A673 (cell line): ENCODE measurements around the gene BMPR1A. TPM values are rescaled to one million over a fixed set of nuclear protein-coding genes. Genes with fewer than 3 reads are reported as not detected.

Experiments used
- BruUV-seq: library from RNA; stranded (reverse); fragments of 400-500 nt; replicated peaks from 2 replicates; lab custom pipeline; 2021; lab: Mats Ljungman, UMichigan
- CTCF ChIA-PET: fragments of 300-600 bp; sonication (Branson Sonifier 250); formaldehyde crosslinking; loops from one replicate; lab custom pipeline; 2022; ENCODE audit warnings: antibody characterized with exemption; lab: Charles Lee
- POLR2A ChIA-PET: fragments of 300-600 bp; sonication (Branson Sonifier 250); formaldehyde crosslinking; loops from one replicate; lab custom pipeline; 2022; ENCODE audit warnings: antibody characterized with exemption; ENCODE audit not compliant: low non-redundant PET; lab: Charles Lee
- DNase-seq: peaks from one replicate; pipeline ENCODE4 v3.0.0-alpha.2; 2015; ENCODE audit warnings: low spot score
- H3K27ac ChIP-seq: fragments of 200-600 bp; sonication (generic); 2 replicates; pipeline ENCODE4 v1.5.1; 2016; ENCODE audit warnings: mixed run types, low read depth, mild to moderate bottlenecking, mixed read lengths, antibody characterized with exemption, low read length; ENCODE audit not compliant: poor library complexity, severe bottlenecking
- H3K27me3 ChIP-seq: fragments of 200-600 bp; sonication (generic); replicated peaks from 2 replicates; pipeline ENCODE4 v1.6.1; 2017; ENCODE audit warnings: mixed run types, low read depth, mild to moderate bottlenecking, mixed read lengths, antibody characterized with exemption, low read length; ENCODE audit not compliant: insufficient read depth, poor library complexity
- H3K36me3 ChIP-seq: fragments of 200-600 bp; sonication (generic); 2 replicates; pipeline ENCODE4 v1.6.1; 2016; ENCODE audit warnings: mixed run types, mild to moderate bottlenecking, mixed read lengths, antibody characterized with exemption, low read length; ENCODE audit not compliant: insufficient read depth, poor library complexity, severe bottlenecking
- H3K4me1 ChIP-seq: fragments of 200-600 bp; sonication (generic); 2 replicates; pipeline ENCODE4 v1.6.1; 2017; ENCODE audit warnings: mixed run types, mild to moderate bottlenecking, mixed read lengths, antibody characterized with exemption, low read length; ENCODE audit not compliant: insufficient read depth, poor library complexity, severe bottlenecking
- H3K4me3 ChIP-seq: fragments of 200-600 bp; sonication (generic); 2 replicates; pipeline ENCODE4 v1.5.1; 2016; ENCODE audit warnings: low read depth, mixed run types, mild to moderate bottlenecking, mixed read lengths, low read length; ENCODE audit not compliant: poor library complexity, severe bottlenecking
- H3K9me3 ChIP-seq: fragments of 200-600 bp; sonication (generic); 2 replicates; pipeline ENCODE4 v1.6.1; 2016; ENCODE audit warnings: mixed run types, low read depth, mild to moderate bottlenecking, mixed read lengths, antibody characterized with exemption, low read length; ENCODE audit not compliant: poor library complexity, severe bottlenecking
- EZH2 ChIP-seq: fragments of 200-600 bp; sonication (generic); IDR thresholded peaks from 2 replicates; pipeline ENCODE4 v1.6.1; 2017; ENCODE audit warnings: borderline replicate concordance, low read depth, mild to moderate bottlenecking, mixed read lengths, antibody characterized with exemption, low read length; ENCODE audit not compliant: poor library complexity, severe bottlenecking
- intact Hi-C: fragments of 100-400 bp; cut with micrococcal nuclease; formaldehyde crosslinking; loops from one replicate; pipeline ENCODE4 v1.10.0; 2022; ENCODE audit not compliant: unreplicated experiment
- total RNA-seq: library from RNA; stranded (reverse); gene quantifications from 2 replicates; pipeline ENCODE4 v1.2.3, GENCODE V29; 2021
- TF ChIP-seq, protein P1 (sequence below): fragments of 300-800, 200-600 bp; sonication (generic); conservative IDR thresholded peaks from 2 replicates; pipeline ENCODE4 v1.5.1; 2017; ENCODE audit warnings: low read depth, mild to moderate bottlenecking, antibody characterized with exemption, low read length, moderate library complexity, mixed read lengths

The BMPR1A gene
- total RNA-seq, 1 experiment from 2014 or later: 136 TPM

DNA sequence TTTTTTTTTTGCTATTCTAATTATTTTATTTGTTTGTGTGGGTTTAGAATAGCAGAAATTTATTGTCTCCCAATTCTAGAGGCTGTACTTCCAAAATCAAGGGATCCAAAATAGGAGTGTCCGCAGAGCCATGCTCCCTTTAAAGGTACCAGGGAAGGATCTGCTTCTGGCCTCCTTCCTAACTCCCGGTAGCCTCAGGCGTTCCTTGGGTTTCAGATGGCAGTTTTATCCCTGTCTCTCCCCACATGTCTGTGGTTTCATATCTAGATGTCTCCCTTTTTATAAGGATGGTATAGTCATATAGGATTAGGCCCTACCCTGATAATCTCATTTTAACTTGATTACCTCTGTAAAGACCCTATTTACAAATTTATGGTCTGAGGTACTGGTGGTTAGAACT, 48.4 kb downstream of the BMPR1A start:
- Histone ChIP-seq H3K27ac (peak overlapping the region; percentile 26), H3K9me3 (no peaks in the 10 kb centered on the region), H3K36me3 (no peaks in the 10 kb centered on the region), H3K4me3 (no peak overlapping the region), H3K4me1 (peaks cover 71% of the 10 kb centered on the region), H3K27me3 (no peaks in the 10 kb centered on the region)
- BruUV-seq: no TSS peak
- ChIA-PET CTCF (no interaction called here), POLR2A (no interaction called here)
- peak; percentile 53 for DNase-seq
- TF ChIP-seq, protein P1, sequence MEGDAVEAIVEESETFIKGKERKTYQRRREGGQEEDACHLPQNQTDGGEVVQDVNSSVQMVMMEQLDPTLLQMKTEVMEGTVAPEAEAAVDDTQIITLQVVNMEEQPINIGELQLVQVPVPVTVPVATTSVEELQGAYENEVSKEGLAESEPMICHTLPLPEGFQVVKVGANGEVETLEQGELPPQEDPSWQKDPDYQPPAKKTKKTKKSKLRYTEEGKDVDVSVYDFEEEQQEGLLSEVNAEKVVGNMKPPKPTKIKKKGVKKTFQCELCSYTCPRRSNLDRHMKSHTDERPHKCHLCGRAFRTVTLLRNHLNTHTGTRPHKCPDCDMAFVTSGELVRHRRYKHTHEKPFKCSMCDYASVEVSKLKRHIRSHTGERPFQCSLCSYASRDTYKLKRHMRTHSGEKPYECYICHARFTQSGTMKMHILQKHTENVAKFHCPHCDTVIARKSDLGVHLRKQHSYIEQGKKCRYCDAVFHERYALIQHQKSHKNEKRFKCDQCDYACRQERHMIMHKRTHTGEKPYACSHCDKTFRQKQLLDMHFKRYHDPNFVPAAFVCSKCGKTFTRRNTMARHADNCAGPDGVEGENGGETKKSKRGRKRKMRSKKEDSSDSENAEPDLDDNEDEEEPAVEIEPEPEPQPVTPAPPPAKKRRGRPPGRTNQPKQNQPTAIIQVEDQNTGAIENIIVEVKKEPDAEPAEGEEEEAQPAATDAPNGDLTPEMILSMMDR: no peak
- no peak for TF ChIP-seq EZH2
- intact Hi-C loops: no loop called here

DNA sequence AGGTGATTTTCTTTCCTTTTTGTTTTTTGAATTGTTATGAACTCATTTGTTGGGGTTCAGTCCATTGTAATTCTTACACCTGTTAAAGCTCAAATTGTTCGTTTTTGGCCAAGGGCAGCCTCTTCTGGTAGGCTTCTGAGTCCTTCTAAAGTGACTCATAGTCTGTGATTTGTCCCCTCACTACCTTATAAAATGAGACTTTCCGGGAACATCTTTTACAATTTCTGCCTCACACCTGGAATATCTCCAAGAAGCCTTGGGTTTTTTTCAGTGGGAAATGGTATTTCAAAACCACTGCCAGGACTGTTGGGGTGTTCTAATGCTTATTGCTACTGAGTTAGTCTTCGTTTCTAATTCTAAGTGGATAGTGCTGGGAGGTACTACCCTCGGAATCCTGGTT, 56.7 kb downstream of the BMPR1A start:
- TF ChIP-seq EZH2: no peak
- TF ChIP-seq, protein P1: no peak
- no TSS peak for BruUV-seq
- peaks cover 40% of the 10 kb centered on the region for H3K4me1 ChIP-seq

DNA sequence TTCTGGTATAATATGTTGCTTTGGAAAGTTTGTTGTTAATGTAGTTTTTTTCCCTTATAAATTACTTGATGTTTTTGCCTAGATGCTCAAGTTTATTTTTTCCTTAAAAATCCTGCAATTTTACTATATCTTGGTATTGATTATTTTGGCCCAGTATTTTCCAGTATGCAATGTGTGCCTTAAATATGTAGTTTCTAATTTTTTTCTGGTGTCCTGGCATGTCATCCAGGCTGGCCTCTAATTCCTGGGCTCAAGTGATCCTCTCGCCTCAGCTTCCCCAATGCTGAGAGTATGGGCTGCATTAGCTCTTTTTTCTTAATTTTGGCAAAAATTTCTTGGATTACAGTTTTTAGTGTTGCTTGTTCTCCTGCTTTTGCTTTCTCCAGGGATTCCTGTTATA, 57.6 kb downstream of the BMPR1A start:
- Histone ChIP-seq H3K4me1 (peaks cover 35% of the 10 kb centered on the region), H3K27me3 (no peaks in the 10 kb centered on the region), H3K9me3 (no peaks in the 10 kb centered on the region), H3K4me3 (no peak overlapping the region), H3K27ac (peak overlapping the region; percentile 43), H3K36me3 (peaks cover 7% of the 10 kb centered on the region)
- POLR2A ChIA-PET: no interaction called here
- TF ChIP-seq EZH2: no peak
- TF ChIP-seq, protein P1: no peak
- CTCF ChIA-PET: no interaction called here
- BruUV-seq: no TSS peak
- intact Hi-C loops: no loop called here
- no peak for DNase-seq

More for the DNA sequence above, 56.7 kb downstream of the BMPR1A start:
- no peak overlapping the region for H3K27ac ChIP-seq
- ChIA-PET POLR2A (no interaction called here), CTCF (interaction anchor here (0.7 kb wide), 1 partner anchor 13 kb away, joined by 3 read pairs; no protein-coding TSS in a partner anchor)
- H3K27me3 ChIP-seq: no peaks in the 10 kb centered on the region
- intact Hi-C loops: no loop called here
- DNase-seq: no peak
- no peak overlapping the region for H3K4me3 ChIP-seq
- peaks cover 7% of the 10 kb centered on the region for H3K36me3 ChIP-seq
- H3K9me3 ChIP-seq: no peaks in the 10 kb centered on the region
